Testis (tissue), 2 donors: ENCODE results near the gene CNGB1.

Source experiments
- CTCF ChIP-seq, 3 experiments: fragments of 450-650 bp in 2 of 3; fragments of 200-600 bp in 1 of 3; sonication (generic) in 1 of 3; IDR thresholded peaks; one replicate each; pipeline ENCODE4 v1.5.1; 2016 to 2019; ENCODE audit warnings: antibody characterized with exemption in 3 of 3, mild to moderate bottlenecking in 2 of 3, moderate library complexity in 1 of 3
- POLR2A ChIP-seq: fragments of 450-650 bp; IDR thresholded peaks from one replicate; pipeline ENCODE4 v1.6.1; 2017; ENCODE audit warnings: antibody characterized with exemption, mild to moderate bottlenecking, moderate library complexity

- TF ChIP-seq POLR2A = no peak
- no peak for TF ChIP-seq CTCF (IDR thresholded peaks at IDR 0.05)
Measured at GRCh38 chr16:57946181-57946801, 24.6 kb downstream of the CNGB1 start.
